ENCODE results near the gene TMEM175.
"Not testable (repeated sequence)": the region's sequence is repeated elsewhere in the genome, so short reads cannot be mapped to it uniquely, and the experiment has no call there.

The TMEM175 gene

GRCh38 chr4:997375-998071 lies 65.3 kb downstream of the TMEM175 start:
- no peak overlapping the region for H2AFZ ChIP-seq (ENCODE audit: low read length)
- H3K4me2 ChIP-seq (ENCODE audit: low read depth, low read length, poor library complexity, severe bottlenecking), result no peak overlapping the region
- H3K36me3 ChIP-seq (ENCODE audit: insufficient read depth, low read length), result no peaks in the 10 kb centered on the region
- H3K27me3 ChIP-seq (ENCODE audit: insufficient read depth, low read length, poor library complexity, severe bottlenecking), result no peaks in the 10 kb centered on the region
- TF ChIP-seq CTCF (conservative IDR thresholded peaks at IDR 0.05; ENCODE audit: low read length), result no peak
- no peak for TF ChIP-seq EZH2phosphoT487 (IDR thresholded peaks at IDR 0.05; ENCODE audit: borderline replicate concordance)
- no peak overlapping the region for H3K9ac ChIP-seq (ENCODE audit: low read depth, low read length, poor library complexity, severe bottlenecking)
- H3K4me3 ChIP-seq (ENCODE audit: low read length, poor library complexity, severe bottlenecking), result no peak overlapping the region
- H3F3A ChIP-seq (ENCODE audit: low read depth), result no peaks in the 10 kb centered on the region
- H3K4me1 ChIP-seq (ENCODE audit: insufficient read depth, low read length, poor library complexity, severe bottlenecking), result no peaks in the 10 kb centered on the region
- H4K20me1 ChIP-seq (ENCODE audit: insufficient read depth, low read length, poor library complexity, severe bottlenecking), result no peaks in the 10 kb centered on the region
- H3K9me3 ChIP-seq (ENCODE audit: insufficient read depth, low read depth, low read length), result no peaks in the 10 kb centered on the region
- no peaks in the 10 kb centered on the region for H3K79me2 ChIP-seq (ENCODE audit: insufficient read depth, low read length)
- no peaks in the 10 kb centered on the region for H3K9me2 ChIP-seq (replicated peaks; ENCODE audit: low read depth, low read length)

- Histone ChIP-seq H3K9ac (ENCODE audit: low read depth, low read length, poor library complexity, severe bottlenecking) (no peak overlapping the region), H3K4me3 (ENCODE audit: low read length, poor library complexity, severe bottlenecking) (no peak overlapping the region), H3K4me2 (ENCODE audit: low read depth, low read length, poor library complexity, severe bottlenecking) (no peak overlapping the region), H3K79me2 (ENCODE audit: insufficient read depth, low read length) (no peaks in the 10 kb centered on the region), H3K9me3 (ENCODE audit: insufficient read depth, low read depth, low read length) (no peaks in the 10 kb centered on the region), H3K9me2 (replicated peaks; ENCODE audit: low read depth, low read length) (no peaks in the 10 kb centered on the region), H2AFZ (ENCODE audit: low read length) (no peak overlapping the region), H3K27me3 (ENCODE audit: insufficient read depth, low read length, poor library complexity, severe bottlenecking) (no peaks in the 10 kb centered on the region), H3K4me1 (ENCODE audit: insufficient read depth, low read length, poor library complexity, severe bottlenecking) (no peaks in the 10 kb centered on the region), H3K36me3 (ENCODE audit: insufficient read depth, low read length) (no peaks in the 10 kb centered on the region), H4K20me1 (ENCODE audit: insufficient read depth, low read length, poor library complexity, severe bottlenecking) (no peaks in the 10 kb centered on the region), H3F3A (ENCODE audit: low read depth) (no peaks in the 10 kb centered on the region)
- no peak for TF ChIP-seq EZH2phosphoT487 (IDR thresholded peaks at IDR 0.05; ENCODE audit: borderline replicate concordance)
- TF ChIP-seq CTCF (conservative IDR thresholded peaks at IDR 0.05; ENCODE audit: low read length), result no peak
These were observed 65.9 kb downstream of the TMEM175 start for GRCh38 chr4:998096-998691.

GRCh38 chr4:999240-999863 lies 67.1 kb downstream of the TMEM175 start:
- not testable (repeated sequence) for H3K4me3 ChIP-seq (ENCODE audit: low read length, poor library complexity, severe bottlenecking)

More at GRCh38 chr4:999240-999863, 67.1 kb downstream of the TMEM175 start:
- not testable (repeated sequence) for H3K36me3 ChIP-seq (ENCODE audit: insufficient read depth, low read length); H4K20me1 ChIP-seq (ENCODE audit: insufficient read depth, low read length, poor library complexity, severe bottlenecking); H3K27me3 ChIP-seq (ENCODE audit: insufficient read depth, low read length, poor library complexity, severe bottlenecking); H3K4me1 ChIP-seq (ENCODE audit: insufficient read depth, low read length, poor library complexity, severe bottlenecking); H3F3A ChIP-seq (ENCODE audit: low read depth); H3K9me3 ChIP-seq (ENCODE audit: insufficient read depth, low read depth, low read length); H3K9me2 ChIP-seq (replicated peaks; ENCODE audit: low read depth, low read length); H3K4me2 ChIP-seq (ENCODE audit: low read depth, low read length, poor library complexity, severe bottlenecking); H2AFZ ChIP-seq (ENCODE audit: low read length); H3K79me2 ChIP-seq (ENCODE audit: insufficient read depth, low read length); H3K9ac ChIP-seq (ENCODE audit: low read depth, low read length, poor library complexity, severe bottlenecking)

Measured in Loucy (cell line).